ENCODE data around the gene COA1.

COA1 gene

DNA sequence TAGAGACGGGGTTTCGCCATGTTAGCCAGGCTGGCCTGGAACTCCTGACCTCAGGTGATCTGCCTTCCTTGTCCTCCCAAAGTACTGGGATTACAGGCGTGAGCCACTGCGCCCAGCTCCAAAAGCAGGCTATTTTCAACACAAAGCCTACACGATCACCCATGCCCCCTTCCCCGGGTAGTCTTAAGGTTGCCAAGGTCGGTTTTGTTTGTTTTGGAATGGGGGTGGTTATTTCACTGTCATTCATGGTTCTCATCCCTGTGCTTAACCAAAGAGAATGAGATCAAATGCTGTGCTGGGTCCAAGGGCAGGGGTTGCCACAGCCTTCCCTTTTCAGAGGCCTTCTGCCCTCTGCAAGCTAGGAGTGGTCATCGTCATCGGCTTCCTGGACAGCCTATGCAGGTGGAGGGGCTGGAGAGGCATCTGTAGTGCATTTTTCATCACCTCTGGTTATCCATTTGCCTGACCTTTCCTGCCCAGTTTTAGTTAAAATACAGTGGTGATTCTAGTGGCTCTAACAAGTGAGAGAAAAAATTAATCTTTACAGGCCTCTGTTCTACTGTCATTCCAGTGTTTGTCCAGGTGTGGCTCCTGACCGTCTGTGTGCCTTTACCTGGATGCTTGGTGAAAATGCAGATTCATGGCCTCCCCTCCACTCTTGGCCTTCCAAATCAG, 40.6 kb upstream of the COA1 start:
- no peak for TF ChIP-seq CSDC2 (CRISPR knock-in tag; IDR thresholded peaks at IDR 0.05)
- no peak for TF ChIP-seq CSRNP3 (CRISPR knock-in tag; IDR thresholded peaks at IDR 0.05)
- no peak for TF ChIP-seq ZNF70 (CRISPR knock-in tag; IDR thresholded peaks at IDR 0.05)
- TF ChIP-seq ZFP3 (CRISPR knock-in tag; IDR thresholded peaks at IDR 0.05): no peak
- TF ChIP-seq, protein P1, sequence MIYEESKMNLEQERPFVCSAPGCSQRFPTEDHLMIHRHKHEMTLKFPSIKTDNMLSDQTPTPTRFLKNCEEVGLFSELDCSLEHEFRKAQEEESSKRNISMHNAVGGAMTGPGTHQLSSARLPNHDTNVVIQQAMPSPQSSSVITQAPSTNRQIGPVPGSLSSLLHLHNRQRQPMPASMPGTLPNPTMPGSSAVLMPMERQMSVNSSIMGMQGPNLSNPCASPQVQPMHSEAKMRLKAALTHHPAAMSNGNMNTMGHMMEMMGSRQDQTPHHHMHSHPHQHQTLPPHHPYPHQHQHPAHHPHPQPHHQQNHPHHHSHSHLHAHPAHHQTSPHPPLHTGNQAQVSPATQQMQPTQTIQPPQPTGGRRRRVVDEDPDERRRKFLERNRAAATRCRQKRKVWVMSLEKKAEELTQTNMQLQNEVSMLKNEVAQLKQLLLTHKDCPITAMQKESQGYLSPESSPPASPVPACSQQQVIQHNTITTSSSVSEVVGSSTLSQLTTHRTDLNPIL (CRISPR knock-in tag; IDR thresholded peaks at IDR 0.05; ENCODE audit: low read depth): no peak
- no peak for TF ChIP-seq PATZ1 (CRISPR knock-in tag; IDR thresholded peaks at IDR 0.05; ENCODE audit: borderline replicate concordance)
- TF ChIP-seq SNAI2 (CRISPR knock-in tag; IDR thresholded peaks at IDR 0.05): no peak
- no peak for TF ChIP-seq ZC3H10 (CRISPR knock-in tag; IDR thresholded peaks at IDR 0.05)
- no peak for TF ChIP-seq OSR1 (CRISPR knock-in tag; IDR thresholded peaks at IDR 0.05)
- no peak for TF ChIP-seq TSHZ2 (CRISPR knock-in tag; IDR thresholded peaks at IDR 0.05)
- TF ChIP-seq, protein P2, sequence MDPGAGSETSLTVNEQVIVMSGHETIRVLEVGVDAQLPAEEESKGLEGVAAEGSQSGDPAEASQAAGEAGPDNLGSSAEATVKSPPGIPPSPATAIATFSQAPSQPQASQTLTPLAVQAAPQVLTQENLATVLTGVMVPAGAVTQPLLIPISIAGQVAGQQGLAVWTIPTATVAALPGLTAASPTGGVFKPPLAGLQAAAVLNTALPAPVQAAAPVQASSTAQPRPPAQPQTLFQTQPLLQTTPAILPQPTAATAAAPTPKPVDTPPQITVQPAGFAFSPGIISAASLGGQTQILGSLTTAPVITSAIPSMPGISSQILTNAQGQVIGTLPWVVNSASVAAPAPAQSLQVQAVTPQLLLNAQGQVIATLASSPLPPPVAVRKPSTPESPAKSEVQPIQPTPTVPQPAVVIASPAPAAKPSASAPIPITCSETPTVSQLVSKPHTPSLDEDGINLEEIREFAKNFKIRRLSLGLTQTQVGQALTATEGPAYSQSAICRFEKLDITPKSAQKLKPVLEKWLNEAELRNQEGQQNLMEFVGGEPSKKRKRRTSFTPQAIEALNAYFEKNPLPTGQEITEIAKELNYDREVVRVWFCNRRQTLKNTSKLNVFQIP (CRISPR knock-in tag; IDR thresholded peaks at IDR 0.05; ENCODE audit: borderline replicate concordance, low read depth): no peak
- no peak for TF ChIP-seq BACH2 (CRISPR knock-in tag; IDR thresholded peaks at IDR 0.05; ENCODE audit: borderline replicate concordance)
- no peak for TF ChIP-seq ZNF8 (CRISPR knock-in tag; IDR thresholded peaks at IDR 0.05)
- no peak for TF ChIP-seq ARNTL (CRISPR knock-in tag; IDR thresholded peaks at IDR 0.05; ENCODE audit: borderline replicate concordance, low read depth)
- no peak for ATAC-seq

DNA sequence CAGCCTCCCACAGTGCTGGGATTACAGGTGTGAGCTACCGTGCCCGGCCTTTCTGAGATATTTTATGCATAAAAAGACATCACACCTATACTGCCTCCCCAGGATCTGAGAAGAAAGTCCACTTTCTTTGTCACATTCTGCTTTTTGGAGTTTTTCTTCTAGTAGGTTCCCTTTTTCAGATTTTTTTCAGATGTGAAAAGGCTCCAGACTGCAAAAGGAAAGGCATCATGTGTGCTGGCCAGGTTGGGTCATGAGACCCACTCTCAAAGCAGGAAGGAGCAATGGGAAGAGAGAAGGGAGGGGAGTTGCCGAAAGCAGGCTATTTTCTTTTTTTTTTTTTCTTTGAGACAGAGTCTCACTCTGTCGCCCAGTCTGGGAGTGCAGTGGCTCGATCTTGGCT, 40.0 kb upstream of the COA1 start:
- ATAC-seq: no peak
- TF ChIP-seq ZNF70 (CRISPR knock-in tag; IDR thresholded peaks at IDR 0.05) (no peak), TCF4 (CRISPR knock-in tag; IDR thresholded peaks at IDR 0.05; ENCODE audit: borderline replicate concordance) (no peak), PPARA (CRISPR knock-in tag; IDR thresholded peaks at IDR 0.05; ENCODE audit: borderline replicate concordance) (no peak), TOX (CRISPR knock-in tag; IDR thresholded peaks at IDR 0.05; ENCODE audit: borderline replicate concordance) (no peak), BACH2 (CRISPR knock-in tag; IDR thresholded peaks at IDR 0.05; ENCODE audit: borderline replicate concordance) (no peak), ESRRG (CRISPR knock-in tag; IDR thresholded peaks at IDR 0.05) (no peak)

DNA sequence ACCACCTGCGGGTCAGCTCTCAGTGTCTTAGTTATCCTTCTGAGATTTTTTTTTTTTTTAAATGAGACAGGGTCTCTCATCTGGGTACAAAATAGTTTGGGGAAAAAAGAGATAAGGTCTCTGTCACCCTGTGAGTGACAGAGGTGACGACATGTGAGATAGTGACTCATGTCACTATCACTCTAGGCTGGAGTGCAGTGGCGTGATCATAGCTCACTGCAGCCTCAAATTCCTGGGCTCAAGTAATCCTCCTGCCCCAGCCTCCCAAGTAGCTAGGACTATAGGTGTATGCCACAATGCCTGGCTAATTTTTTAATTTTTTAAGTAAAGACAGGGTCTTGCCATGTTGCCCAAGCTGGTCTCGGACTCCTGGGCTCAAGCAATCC, 39.6 kb upstream of the COA1 start:
- ATAC-seq: no peak
- TF ChIP-seq OSR1 (CRISPR knock-in tag; IDR thresholded peaks at IDR 0.05): no peak
- TF ChIP-seq BACH2 (CRISPR knock-in tag; IDR thresholded peaks at IDR 0.05; ENCODE audit: borderline replicate concordance): no peak
- no peak for TF ChIP-seq ARNTL (CRISPR knock-in tag; IDR thresholded peaks at IDR 0.05; ENCODE audit: borderline replicate concordance, low read depth)
- no peak for TF ChIP-seq GLIS3 (CRISPR knock-in tag; IDR thresholded peaks at IDR 0.05)
- no peak for TF ChIP-seq CSDC2 (CRISPR knock-in tag; IDR thresholded peaks at IDR 0.05)
- TF ChIP-seq PPARA (CRISPR knock-in tag; IDR thresholded peaks at IDR 0.05; ENCODE audit: borderline replicate concordance): no peak
- TF ChIP-seq ESRRG (CRISPR knock-in tag; IDR thresholded peaks at IDR 0.05): no peak
- TF ChIP-seq, protein P2 (CRISPR knock-in tag; IDR thresholded peaks at IDR 0.05; ENCODE audit: borderline replicate concordance, low read depth): no peak
- TF ChIP-seq CSRNP3 (CRISPR knock-in tag; IDR thresholded peaks at IDR 0.05): no peak
- no peak for TF ChIP-seq TSHZ2 (CRISPR knock-in tag; IDR thresholded peaks at IDR 0.05)
- TF ChIP-seq TCF4 (CRISPR knock-in tag; IDR thresholded peaks at IDR 0.05; ENCODE audit: borderline replicate concordance): no peak
- TF ChIP-seq ZFP30 (CRISPR knock-in tag; IDR thresholded peaks at IDR 0.05): no peak
- no peak for TF ChIP-seq SNAI2 (CRISPR knock-in tag; IDR thresholded peaks at IDR 0.05)
- no peak for TF ChIP-seq ZNF8 (CRISPR knock-in tag; IDR thresholded peaks at IDR 0.05)

Data from SK-N-SH treated with all-trans-retinoic acid at 6 μM for 48 hours (cell line).